Left lobe of liver (tissue), 2 donors: ENCODE measurements around the gene KLF3. TPM values are rescaled to one million over a fixed set of nuclear protein-coding genes. Genes with fewer than 3 reads are reported as not detected.

Experiments used
- ATAC-seq: fragments of 200-7000 bp; cut with Tn5 transposase; one replicate; pipeline ENCODE4 v1.9.1; 2020; ENCODE audit warnings: mild to moderate bottlenecking, moderate library complexity
- DNase-seq: peaks from one replicate; pipeline ENCODE4 v3.0.0-alpha.2; 2020; ENCODE audit warnings: low spot score
- total RNA-seq: library from RNA; stranded (reverse); gene quantifications from one replicate; pipeline ENCODE4 v1.2.1, GENCODE V29; 2021
- donor health status: DM: no; HTN: no; CAD: no; lungs with moderate emphysema.
- donor health status: DM: no; HTN: yes; CAD: no.

The KLF3 gene
- total RNA-seq, 1 donor from 2014 or later, result 28.6 TPM

GRCh38 chr4:38650133-38650532, 13.9 kb upstream of the KLF3 start:
- ATAC-seq (no peak), DNase-seq (no peak)

DNA sequence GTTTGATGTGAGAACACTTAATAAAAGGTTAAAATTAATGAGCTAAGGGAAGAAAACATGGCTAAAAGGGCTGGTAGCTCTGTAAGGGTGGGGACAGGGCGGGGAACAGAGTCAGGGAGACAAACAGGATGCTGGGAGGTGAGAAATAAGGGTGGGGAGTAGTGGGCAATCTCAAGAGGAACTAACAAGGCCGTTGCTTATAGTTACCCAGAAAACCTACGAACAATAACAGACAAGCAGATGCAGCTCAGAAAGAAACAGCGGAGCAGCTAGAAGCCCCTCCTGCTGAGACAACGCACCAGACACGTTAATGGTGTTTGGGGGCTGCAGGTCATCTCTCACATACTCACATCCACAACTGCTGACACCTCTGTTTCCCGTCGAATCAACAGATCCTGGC, 9.7 kb upstream of the KLF3 start:
- ATAC-seq, result no peak

GRCh38 chr4:38656111-38656510, 7.9 kb upstream of the KLF3 start:
- ATAC-seq (no peak), DNase-seq (no peak)

More for the DNA sequence above, 9.7 kb upstream of the KLF3 start:
- DNase-seq, result no peak

DNA sequence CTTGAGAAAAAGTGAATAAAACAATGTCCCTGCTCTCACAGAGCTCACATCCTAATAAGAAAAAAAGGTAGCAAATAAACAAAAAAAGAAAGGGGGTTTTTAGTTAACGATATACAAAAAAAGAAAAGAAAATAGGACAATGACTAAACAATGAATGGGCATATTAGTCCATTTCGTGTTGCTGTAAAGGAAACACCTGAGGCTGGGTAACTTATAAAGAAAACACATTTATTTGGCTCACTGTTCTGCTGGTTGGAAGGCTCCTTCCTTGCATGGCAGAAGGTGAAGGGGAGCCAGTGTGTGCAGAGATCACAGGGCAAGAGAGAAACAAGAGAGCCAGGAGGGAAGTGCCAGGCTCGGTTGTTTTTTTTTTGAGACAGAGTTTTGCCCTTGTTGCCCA, 4.7 kb upstream of the KLF3 start:
- ATAC-seq, result no peak
- no peak for DNase-seq

DNA sequence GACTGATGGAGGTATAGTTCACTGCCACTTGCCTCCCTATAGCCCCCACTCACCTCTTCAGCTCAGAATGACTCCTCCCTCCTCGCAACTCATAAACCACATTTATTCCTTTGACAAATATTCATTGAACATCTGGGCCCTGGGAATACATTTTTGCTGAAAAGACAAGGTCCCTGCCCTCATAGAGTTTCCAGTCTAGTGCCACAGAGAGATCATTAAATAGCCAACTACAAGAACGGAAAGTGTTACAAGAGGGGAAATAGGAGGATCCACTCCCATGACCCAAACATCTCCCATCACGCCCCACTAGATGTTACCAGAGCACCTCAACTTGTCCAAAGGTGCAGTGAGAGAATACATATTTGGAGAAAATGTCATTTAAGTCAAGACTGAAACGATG, 3.2 kb upstream of the KLF3 start:
- ATAC-seq (no peak), DNase-seq (no peak)

DNA sequence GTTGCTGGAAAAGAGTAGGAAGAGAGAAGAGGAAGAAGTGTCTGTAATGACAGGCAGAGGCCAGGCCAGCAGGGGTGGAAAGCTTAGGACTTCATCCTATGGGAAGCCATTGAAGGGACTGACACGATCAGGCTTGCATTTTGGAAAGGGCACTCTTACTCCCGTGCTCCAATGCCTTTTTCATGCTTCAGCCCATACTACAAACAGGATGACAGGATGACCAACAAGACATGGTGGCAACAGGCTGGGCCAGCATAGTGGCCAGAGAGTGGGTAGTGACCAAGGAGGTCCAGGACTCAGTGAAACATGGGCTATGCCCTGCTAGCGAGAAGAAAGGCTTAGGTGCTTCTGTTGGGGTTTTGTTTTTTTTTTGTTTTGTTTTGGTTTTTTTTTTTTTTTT, 2.6 kb upstream of the KLF3 start:
- no peak for DNase-seq
- no peak for ATAC-seq

DNA sequence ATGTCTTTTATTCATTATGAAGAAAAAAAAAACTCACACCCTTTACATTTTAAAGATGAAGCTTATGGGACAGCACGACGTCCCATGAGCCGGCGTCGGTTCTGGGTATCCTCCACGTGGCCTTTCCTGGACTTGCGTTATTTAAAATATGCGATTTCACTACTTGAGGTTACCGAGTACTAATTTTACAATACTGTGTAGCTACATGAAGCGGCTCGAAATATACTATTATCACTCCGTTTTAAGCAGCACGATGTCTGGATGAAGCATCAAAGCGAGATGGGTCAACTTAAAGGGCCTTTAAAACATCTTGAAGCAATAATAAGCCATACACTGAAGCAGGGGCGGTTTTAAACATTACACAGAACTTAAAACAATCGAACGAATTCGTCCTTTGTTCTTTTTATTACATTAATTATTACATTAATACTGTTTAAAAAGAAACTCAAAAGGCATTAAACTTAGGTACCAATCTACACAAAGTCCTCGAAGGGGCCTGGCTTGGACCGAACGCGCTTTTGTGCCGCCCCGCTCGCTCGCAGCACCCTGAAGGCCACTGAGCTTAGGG, 1.4 kb upstream of the KLF3 start:
- DNase-seq (no peak), ATAC-seq (no peak)

DNA sequence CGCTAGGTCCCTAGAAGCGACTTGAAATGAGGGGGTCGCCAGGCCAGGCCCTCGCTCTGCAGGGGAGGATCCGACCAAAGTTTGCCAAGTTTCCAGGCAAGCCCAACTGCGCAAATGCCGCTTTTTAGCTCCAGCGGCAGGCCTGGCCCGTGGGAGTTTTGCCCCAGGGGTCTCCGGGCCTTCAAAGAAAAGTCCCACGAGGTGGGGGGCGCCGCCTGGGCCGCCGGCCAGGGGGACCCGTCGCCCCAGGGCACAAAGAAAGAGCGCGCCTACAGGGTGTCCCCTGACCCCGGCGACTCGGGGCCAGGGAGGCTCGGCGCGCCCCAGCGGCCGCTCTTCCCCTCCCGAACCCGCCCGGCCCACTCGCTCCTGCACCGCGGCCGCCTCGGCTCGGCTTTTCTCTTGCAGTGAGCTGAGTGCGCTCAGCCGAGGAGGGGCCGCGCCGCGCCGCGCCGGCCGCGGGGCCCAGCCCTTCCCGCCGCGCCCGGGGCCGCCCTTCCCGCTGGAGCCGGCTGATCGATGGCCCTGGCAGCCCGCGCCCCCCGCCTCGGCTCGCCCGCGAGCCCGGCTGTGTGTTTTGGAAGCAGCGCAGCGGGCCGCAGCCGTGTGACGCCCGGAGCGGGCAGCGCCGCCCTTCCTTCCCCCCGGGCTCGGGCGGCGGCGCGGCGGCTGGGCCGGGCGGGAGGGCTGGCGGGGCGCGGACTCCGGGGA, 754 bp upstream of the KLF3 start:
- ATAC-seq (no peak), DNase-seq (peak; percentile 94)

- ATAC-seq (peak; percentile 28), DNase-seq (peak; percentile 64)
These were observed 855 bp downstream of the KLF3 start for GRCh38 chr4:38664706-38665401.

DNA sequence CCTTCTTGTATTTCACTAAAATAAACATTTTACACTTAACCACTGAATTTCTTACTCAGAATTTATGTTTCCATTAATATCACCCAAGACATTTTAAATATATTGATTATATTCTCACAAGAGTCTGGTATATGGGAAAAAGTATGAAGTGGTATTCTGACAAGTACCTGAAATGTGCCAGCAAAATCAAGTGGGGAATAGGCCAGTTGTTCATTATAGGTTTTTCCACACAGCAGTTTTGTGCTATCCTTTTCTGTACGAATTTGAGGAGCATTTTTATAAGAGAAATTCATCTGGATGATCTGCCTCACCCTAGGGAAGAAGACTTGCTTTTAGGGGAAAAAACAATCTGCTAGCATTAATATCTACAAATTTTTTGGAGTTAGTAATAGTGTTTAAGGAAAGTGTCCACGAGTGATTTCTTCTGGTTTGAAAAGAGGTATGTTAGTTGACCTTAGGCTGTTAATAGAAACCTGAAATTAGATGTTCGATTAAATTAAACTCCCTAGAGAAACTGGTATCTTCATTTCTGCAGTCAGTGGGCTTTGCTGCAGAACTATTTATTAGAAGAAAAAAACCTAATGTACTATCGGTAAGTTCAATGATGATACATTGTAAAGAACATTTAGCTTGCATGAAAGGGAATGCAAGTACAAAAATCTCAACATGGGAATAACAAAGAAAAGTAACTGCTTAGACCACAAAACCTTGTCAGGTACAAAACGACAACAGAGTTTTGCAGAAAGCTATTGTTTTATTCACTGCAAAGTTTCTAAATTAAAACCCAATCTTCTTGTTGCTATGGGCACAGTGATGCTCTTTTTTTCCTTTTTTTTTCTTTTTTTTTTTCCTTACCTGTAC, 1.8 kb downstream of the KLF3 start:
- DNase-seq, result no peak

GRCh38 chr4:38666766-38667084, 2.7 kb downstream of the KLF3 start:
- ATAC-seq (no peak), DNase-seq (no peak)

More for the DNA sequence above, 1.8 kb downstream of the KLF3 start:
- no peak for ATAC-seq

DNA sequence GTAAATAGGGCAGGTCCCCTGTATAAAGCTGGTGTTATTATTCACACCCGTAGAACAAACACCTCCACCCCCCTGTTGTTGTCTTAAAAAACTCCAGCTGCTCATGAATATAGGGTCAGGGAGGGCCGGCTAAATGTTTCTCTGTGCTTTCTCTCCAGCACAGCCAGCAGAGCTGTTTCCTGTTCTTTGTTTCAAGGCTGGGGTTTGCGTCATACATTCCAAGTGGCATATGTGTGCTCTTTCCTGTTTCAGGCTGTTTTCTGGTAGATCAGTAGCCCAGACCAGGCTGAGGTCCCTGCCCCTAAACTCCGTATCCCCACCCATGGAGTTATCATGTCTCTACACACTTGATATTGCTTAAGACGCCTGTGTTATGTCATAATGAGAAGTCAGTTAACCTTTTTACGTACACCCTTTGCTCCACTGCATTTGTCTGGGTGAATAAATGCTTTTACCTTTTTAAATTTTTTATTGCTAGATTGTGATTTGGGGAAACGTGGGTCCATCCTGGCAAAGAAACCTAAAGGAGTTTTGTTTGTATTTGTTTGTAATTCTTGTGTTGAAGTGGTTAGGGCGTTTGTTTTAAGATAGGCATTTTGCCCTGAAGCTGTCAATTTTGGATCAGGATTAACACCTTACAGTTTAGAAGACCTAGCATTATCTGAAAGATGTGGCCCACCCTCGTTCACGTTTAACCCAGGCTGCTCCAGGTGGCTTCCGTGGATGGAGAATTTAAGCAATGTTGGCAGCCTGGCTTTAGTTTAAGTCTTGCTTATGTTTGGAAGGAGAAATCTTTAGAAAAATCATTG, 3.3 kb downstream of the KLF3 start:
- ATAC-seq, result peak; percentile 37
- peak; percentile 90 for DNase-seq

DNA sequence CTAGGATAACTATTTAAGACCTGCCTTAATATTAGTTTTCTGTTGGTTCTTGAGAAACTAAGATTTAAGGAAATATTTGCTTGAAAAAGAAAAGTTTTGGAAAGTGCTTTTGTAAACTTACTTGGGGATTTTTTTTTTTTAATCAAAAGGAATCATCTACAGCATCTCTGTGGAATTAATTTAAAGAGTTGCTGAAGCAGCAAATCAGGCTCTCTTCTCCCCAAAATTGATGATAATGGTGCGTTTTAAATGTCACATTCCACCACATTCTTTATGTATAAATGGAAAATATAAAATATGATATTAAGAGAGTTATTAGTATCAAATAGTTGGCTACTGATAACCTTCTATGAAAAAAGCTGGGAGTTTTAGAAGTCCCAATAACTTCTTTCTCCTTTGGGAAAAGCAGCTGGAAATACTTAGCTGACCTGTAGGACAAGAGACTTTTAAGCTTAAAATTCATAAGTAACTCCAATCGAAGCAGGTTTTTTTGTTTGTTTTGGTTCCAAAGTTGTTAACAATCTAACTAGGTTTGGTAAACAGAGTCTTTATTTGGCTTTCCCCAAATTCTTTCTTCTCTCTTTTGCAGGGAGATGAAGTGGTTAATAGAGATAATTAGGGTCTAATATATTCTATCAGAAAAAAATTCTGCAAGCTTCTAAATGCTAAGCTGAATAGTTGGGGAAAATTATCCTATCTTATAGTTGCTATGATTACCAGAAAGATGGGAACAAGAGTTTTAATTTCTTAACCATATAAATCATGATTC, 4.4 kb downstream of the KLF3 start:
- DNase-seq, result no peak
- no peak for ATAC-seq

DNA sequence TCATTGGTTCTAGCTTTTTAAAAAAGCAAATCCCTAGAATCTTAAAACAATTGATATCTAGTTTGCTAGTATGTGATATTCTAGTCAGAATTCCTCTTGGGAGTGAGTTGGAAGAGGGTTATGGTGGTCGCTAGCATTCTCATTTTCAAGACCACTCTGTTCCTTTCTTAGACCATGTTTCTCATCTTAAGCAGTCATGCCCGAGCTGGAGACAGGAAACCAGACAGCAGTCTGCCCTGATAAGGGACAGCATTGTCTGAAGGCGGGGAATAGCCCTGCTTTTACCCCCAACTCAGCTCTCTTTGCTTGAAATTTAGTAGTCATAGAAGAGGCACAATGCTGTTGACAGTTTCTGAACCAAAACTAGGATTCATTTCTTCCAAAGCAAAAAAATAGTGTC, 5.2 kb downstream of the KLF3 start:
- ATAC-seq, result no peak
- DNase-seq, result no peak

GRCh38 chr4:38670109-38670901, 6.3 kb downstream of the KLF3 start:
- DNase-seq (peak; percentile 55), ATAC-seq (peak; percentile 11)

DNA sequence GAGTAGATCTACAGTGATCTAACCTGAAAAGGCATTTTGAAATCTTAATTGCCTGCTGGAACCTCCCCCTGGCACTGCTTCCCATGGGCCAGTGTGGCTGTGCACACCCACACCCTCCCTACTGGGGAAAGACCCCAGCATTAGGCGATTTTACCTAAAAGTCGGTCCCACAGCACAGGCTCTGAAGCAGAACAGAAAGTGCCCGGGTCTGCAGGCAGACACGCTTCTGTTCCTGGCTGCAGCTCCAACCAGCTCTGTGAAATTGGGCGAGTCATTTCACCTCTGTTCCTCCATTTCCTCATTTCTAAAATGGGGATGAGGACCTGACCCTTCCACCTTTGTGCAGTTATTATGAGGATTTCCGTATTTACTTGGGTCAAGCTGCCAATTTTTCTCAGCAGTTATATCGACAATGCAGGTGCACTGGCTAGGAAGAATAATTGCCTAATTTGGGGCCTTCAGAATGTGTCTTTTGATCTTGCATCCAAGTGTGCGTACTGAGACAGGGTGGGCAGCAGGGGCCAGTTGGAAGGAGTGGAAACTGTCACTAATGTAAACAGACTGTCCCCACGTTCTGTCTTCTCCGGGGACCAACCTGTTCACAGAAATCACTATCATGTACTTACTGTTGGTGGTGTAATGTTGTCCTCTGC, 7.1 kb downstream of the KLF3 start:
- DNase-seq, result no peak
- peak; percentile 3 for ATAC-seq

- no peak for DNase-seq
- ATAC-seq, result no peak
These were observed 7.6 kb downstream of the KLF3 start for GRCh38 chr4:38671592-38671940.

DNA sequence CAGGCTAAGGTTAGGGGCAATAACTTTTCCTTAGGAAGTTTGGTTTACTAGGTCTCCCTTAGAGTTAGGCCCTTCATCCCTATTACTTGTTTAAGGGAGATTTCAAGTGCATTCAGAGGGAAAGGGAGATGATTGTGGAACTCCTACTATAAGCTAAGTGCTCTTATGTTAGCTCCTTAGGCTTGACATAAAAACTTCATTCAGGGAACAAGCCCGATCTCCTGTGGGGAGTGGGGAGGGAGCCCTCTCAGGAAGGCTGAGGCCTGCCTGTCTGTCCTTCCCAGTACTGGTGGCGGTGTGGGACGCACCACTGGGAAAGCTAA, 8.0 kb downstream of the KLF3 start:
- DNase-seq (no peak), ATAC-seq (no peak)
